PC-9 (cell line): ENCODE data around the gene ABAT.
"Not testable (repeated sequence)": the region's sequence is repeated elsewhere in the genome, so short reads cannot be mapped to it uniquely, and the experiment has no call there.

Source experiments
- EZH2 ChIP-seq: fragments of 200-600 bp; sonication (generic); IDR thresholded peaks from 2 replicates; pipeline ENCODE4 v1.8.0; 2017; ENCODE audit warnings: antibody characterized with exemption, low read depth
- TF ChIP-seq, protein P1 (sequence below): fragments of 200-600 bp; sonication (generic); conservative IDR thresholded peaks from 2 replicates; pipeline ENCODE4 v1.6.1; 2017; ENCODE audit warnings: mixed run types, antibody characterized with exemption, mild to moderate bottlenecking, moderate library complexity

DNA sequence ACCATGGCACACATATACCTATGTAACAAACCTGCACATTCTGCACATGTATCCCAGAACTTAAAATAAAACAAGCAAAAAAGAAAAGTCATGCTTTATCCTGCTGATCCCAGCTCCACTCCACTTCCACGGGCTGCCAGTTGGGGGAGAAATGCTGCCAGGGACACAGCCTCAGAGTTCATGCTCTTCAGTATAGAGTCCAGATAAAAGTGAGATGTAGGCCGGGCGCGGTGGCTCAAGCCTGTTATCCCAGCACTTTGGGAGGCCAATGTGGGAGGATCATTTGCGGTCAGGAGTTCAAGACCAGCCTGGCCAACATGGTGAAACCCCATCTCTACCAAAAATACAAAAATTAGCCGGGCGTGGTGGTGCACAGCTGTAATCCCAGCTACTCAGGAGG, 22.5 kb upstream of the ABAT start:
- TF ChIP-seq, protein P1, sequence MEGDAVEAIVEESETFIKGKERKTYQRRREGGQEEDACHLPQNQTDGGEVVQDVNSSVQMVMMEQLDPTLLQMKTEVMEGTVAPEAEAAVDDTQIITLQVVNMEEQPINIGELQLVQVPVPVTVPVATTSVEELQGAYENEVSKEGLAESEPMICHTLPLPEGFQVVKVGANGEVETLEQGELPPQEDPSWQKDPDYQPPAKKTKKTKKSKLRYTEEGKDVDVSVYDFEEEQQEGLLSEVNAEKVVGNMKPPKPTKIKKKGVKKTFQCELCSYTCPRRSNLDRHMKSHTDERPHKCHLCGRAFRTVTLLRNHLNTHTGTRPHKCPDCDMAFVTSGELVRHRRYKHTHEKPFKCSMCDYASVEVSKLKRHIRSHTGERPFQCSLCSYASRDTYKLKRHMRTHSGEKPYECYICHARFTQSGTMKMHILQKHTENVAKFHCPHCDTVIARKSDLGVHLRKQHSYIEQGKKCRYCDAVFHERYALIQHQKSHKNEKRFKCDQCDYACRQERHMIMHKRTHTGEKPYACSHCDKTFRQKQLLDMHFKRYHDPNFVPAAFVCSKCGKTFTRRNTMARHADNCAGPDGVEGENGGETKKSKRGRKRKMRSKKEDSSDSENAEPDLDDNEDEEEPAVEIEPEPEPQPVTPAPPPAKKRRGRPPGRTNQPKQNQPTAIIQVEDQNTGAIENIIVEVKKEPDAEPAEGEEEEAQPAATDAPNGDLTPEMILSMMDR, result peak; percentile 38; the same call in 1 of the 2 replicates
- not testable (repeated sequence) for TF ChIP-seq EZH2
